ENCODE measurements around the gene ZNF2. TPM values are rescaled to one million over a fixed set of nuclear protein-coding genes. Genes with fewer than 3 reads are reported as not detected.
"Not testable (repeated sequence)": the region's sequence is repeated elsewhere in the genome, so short reads cannot be mapped to it uniquely, and the experiment has no call there.

ZNF2 gene
- total RNA-seq, 1 experiment from 2014 or later: 8.8 TPM

GRCh38 chr2:95174031-95174542 is 8.5 kb downstream of the ZNF2 start:
- Histone ChIP-seq H3K36me3 (peaks cover 9% of the 10 kb centered on the region; the same call in 1 of the 2 replicates), H3K4me1 (no peaks in the 10 kb centered on the region), H3K27ac (no peak overlapping the region), H3K9me3 (replicated peaks) (peaks cover 3% of the 10 kb centered on the region; the same call in 1 of the 2 replicates), H3K27me3 (no peaks in the 10 kb centered on the region), H3K4me3 (no peak overlapping the region)
- DNase-seq: no peak

DNA sequence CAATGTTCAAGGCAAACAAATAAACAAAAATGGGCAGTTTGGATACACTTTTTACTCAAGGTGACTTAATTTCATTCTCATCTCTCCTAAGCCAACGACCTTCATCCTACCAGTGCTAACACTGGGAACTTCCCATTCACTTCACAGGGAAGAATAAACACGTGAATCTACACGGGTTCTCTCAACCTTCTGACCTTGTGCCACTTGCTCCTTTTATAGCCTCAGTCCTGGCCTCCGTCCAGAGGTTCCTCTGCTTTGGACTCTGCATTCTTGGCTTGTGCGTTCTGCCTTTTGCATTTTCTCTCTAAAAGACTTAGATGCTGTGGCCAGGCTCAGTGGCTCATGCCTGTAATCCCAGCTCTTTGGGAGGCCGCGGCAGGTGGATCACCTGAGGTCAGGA is 13.8 kb downstream of the ZNF2 start:
- H3K27me3 ChIP-seq: no peaks in the 10 kb centered on the region
- H3K36me3 ChIP-seq: peaks cover 53% of the 10 kb centered on the region
- no peak for DNase-seq
- peaks cover 2% of the 10 kb centered on the region; the same call in 1 of the 2 replicates for H3K9me3 ChIP-seq (replicated peaks)
- H3K4me1 ChIP-seq: no peaks in the 10 kb centered on the region
- H3K4me3 ChIP-seq: no peak overlapping the region
- no peak overlapping the region for H3K27ac ChIP-seq

DNA sequence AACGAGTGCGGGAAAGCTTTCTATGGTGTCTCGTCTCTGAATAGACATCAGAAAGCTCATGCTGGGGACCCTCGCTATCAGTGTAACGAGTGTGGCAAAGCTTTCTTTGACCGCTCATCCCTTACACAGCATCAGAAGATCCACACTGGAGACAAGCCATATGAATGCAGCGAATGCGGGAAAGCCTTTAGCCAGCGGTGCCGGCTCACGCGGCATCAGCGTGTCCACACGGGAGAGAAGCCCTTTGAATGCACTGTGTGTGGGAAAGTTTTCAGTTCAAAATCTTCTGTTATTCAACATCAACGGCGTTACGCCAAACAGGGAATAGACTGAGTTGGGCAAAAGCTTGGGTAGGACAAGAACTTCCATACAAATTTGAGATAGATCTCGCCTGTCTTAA is 16.2 kb downstream of the ZNF2 start:
- Histone ChIP-seq H3K27me3 (no peaks in the 10 kb centered on the region), H3K4me3 (no peak overlapping the region), H3K4me1 (no peaks in the 10 kb centered on the region), H3K9me3 (replicated peaks) (peaks cover 2% of the 10 kb centered on the region; the same call in 1 of the 2 replicates), H3K36me3 (peaks cover 53% of the 10 kb centered on the region), H3K27ac (no peak overlapping the region)
- DNase-seq: no peak

GRCh38 chr2:95185197-95185596 is 19.6 kb downstream of the ZNF2 start:
- H3K27me3 ChIP-seq: no peaks in the 10 kb centered on the region
- peaks cover under 1% of the 10 kb centered on the region; the same call in 1 of the 2 replicates for H3K9me3 ChIP-seq (replicated peaks)
- no peak overlapping the region for H3K27ac ChIP-seq
- DNase-seq: no peak
- H3K4me3 ChIP-seq: no peak overlapping the region
- no peaks in the 10 kb centered on the region for H3K4me1 ChIP-seq
- peaks cover 34% of the 10 kb centered on the region for H3K36me3 ChIP-seq

DNA sequence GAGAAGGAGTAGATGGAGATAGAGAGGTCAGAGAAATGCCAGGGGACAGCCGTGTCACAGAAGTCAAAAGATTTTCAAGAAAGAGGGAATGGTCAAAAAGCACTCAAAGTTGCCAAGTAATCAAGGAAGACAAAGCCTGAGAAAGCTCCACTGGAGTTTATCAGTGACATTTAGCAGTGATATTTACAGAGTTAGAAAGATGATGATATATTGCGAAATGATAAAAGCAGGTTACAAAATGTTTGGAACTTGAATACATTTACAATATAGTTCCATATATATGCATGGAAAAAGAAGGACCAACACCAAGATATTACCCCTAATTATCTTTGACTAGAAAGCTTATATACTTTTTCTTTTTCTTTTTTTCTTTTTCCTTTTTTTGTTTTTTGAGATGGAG is 20.4 kb downstream of the ZNF2 start:
- Histone ChIP-seq H3K36me3 (peaks cover 26% of the 10 kb centered on the region), H3K27ac (no peak overlapping the region), H3K9me3 (replicated peaks) (no peaks in the 10 kb centered on the region; the same call in 1 of the 2 replicates), H3K4me3 (no peak overlapping the region), H3K4me1 (no peaks in the 10 kb centered on the region), H3K27me3 (no peaks in the 10 kb centered on the region)
- DNase-seq: no peak

- H3K4me3 ChIP-seq; H3K27ac ChIP-seq; H3K36me3 ChIP-seq; H3K9me3 ChIP-seq (replicated peaks); H3K27me3 ChIP-seq; H3K4me1 ChIP-seq: not testable (repeated sequence)
- peak; percentile 23 to 37 for DNase-seq
Measured at GRCh38 chr2:95192956-95193355, 27.3 kb downstream of the ZNF2 start.

GRCh38 chr2:95203911-95204310 is 38.3 kb downstream of the ZNF2 start:
- H3K4me1 ChIP-seq: no peaks in the 10 kb centered on the region
- no peak overlapping the region for H3K4me3 ChIP-seq
- H3K9me3 ChIP-seq (replicated peaks): peaks cover 8% of the 10 kb centered on the region
- H3K27ac ChIP-seq: no peak overlapping the region
- no peaks in the 10 kb centered on the region for H3K27me3 ChIP-seq
- DNase-seq: no peak
- peaks cover 2% of the 10 kb centered on the region; the same call in 1 of the 2 replicates for H3K36me3 ChIP-seq

DNA sequence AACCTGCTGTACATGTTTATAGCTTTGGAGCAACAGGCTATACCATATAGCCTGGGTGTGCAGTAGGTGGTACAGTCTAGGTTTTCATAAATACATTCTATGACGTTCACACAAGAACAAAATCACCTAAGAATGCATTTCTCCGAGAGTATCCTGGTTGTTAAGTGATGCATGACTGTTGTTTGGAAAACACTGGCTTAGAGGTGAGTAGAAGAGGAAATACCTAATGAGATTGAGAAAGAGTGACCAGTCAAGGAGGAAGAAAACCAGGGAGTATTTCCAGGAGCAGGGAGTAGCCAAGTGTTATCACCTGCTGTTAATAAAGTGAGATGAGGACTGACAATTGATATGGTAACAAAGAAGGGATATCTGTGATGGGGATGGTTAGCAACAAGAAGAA is 38.8 kb downstream of the ZNF2 start:
- Histone ChIP-seq H3K9me3 (replicated peaks) (peaks cover 8% of the 10 kb centered on the region), H3K4me3 (no peak overlapping the region), H3K27ac (no peak overlapping the region), H3K27me3 (no peaks in the 10 kb centered on the region), H3K4me1 (no peaks in the 10 kb centered on the region), H3K36me3 (peaks cover 6% of the 10 kb centered on the region)
- no peak for DNase-seq

DNA sequence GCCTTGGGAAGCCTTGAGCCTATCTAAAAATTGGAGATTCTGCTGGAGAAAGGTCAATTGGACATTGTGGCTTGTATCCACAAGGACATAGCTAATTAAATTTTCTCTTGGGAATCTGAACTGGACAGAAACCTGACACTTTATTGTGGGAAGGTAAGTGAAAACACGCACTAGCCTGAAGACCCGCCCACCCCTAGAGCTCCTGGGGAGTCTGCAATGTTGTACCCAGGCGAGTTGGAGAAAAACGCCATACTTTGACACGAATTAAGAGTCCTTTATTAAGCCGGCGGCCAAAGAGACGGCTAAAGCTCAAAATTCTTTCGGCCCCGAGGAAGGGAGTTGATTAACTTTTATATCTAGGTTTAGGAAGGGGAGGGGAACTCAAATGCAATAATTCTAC is 40.5 kb downstream of the ZNF2 start:
- Histone ChIP-seq H3K4me3 (no peak overlapping the region; the same call in 1 of the 2 replicates), H3K27me3 (no peaks in the 10 kb centered on the region), H3K4me1 (no peaks in the 10 kb centered on the region), H3K27ac (no peak overlapping the region), H3K36me3 (peaks cover 12% of the 10 kb centered on the region), H3K9me3 (replicated peaks) (peaks cover 8% of the 10 kb centered on the region)
- no peak for DNase-seq

GRCh38 chr2:95207111-95207961 is 41.7 kb downstream of the ZNF2 start, which contains the start of gene ZNF892:
TSS of gene ZNF892 (plus strand) at chr2:95207521. CDS start at chr2:95207816, 295 bp downstream.
- DNase-seq: peak; percentile 91 to 92
- Histone ChIP-seq H3K4me1 (no peaks in the 10 kb centered on the region), H3K4me3 (peak within 1 kb of the TSS; percentile 78), H3K9me3 (replicated peaks) (peaks cover 8% of the 10 kb centered on the region), H3K36me3 (peaks cover 24% of the 10 kb centered on the region), H3K27me3 (no peaks in the 10 kb centered on the region), H3K27ac (peak within 1 kb of the TSS; percentile 64)

- no peak for DNase-seq
- peaks cover 32% of the 10 kb centered on the region for H3K36me3 ChIP-seq
- peaks cover 11% of the 10 kb centered on the region for H3K9me3 ChIP-seq (replicated peaks)
- no peaks in the 10 kb centered on the region for H3K27me3 ChIP-seq
- H3K4me3 ChIP-seq: peak overlapping the region; percentile 78
- no peak overlapping the region for H3K27ac ChIP-seq
- H3K4me1 ChIP-seq: no peaks in the 10 kb centered on the region
Measured at GRCh38 chr2:95208106-95208505, 42.5 kb downstream of the ZNF2 start.

- peak in 1 of 2 experiments; percentile 10 for DNase-seq
- no peaks in the 10 kb centered on the region for H3K4me1 ChIP-seq
- peaks cover 53% of the 10 kb centered on the region for H3K9me3 ChIP-seq (replicated peaks)
- H3K4me3 ChIP-seq: no peak overlapping the region
- no peaks in the 10 kb centered on the region for H3K27me3 ChIP-seq
- H3K27ac ChIP-seq: no peak overlapping the region
- peaks cover 61% of the 10 kb centered on the region for H3K36me3 ChIP-seq
Measured at GRCh38 chr2:95215018-95215612, 49.5 kb downstream of the ZNF2 start.

- Histone ChIP-seq H3K9me3 (replicated peaks) (peaks cover 39% of the 10 kb centered on the region), H3K27me3 (no peaks in the 10 kb centered on the region), H3K27ac (no peak overlapping the region), H3K4me3 (no peak overlapping the region), H3K36me3 (peaks cover 13% of the 10 kb centered on the region), H3K4me1 (no peaks in the 10 kb centered on the region)
- no peak for DNase-seq
Measured at GRCh38 chr2:95220449-95220848, 54.8 kb downstream of the ZNF2 start.

- no peak overlapping the region for H3K4me3 ChIP-seq
- DNase-seq: no peak
- H3K27me3 ChIP-seq: no peaks in the 10 kb centered on the region
- peaks cover 12% of the 10 kb centered on the region; the same call in 1 of the 2 replicates for H3K9me3 ChIP-seq (replicated peaks)
- H3K27ac ChIP-seq: no peak overlapping the region
- no peaks in the 10 kb centered on the region for H3K4me1 ChIP-seq
- no peaks in the 10 kb centered on the region for H3K36me3 ChIP-seq
Measured at GRCh38 chr2:95225658-95226057, 60.0 kb downstream of the ZNF2 start.

DNA sequence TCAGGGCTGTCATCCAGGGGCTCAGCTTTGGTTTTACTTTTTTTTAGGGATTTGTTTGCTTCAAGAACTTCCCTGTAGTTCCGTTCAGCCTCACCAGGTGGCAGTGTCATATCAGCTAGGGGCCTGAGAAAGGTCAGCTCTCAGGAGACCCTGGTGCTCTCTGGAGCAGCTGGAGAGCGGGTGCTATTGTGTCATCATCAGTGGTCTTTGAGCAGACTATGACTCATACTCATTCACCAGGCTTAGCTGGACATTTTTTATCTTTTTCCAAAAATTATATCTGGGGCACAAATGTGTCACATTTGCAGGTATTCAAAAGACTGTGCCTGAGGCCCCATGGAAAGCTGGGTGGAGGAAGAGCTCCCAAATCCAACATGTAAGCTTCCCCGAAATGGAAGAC is 66.1 kb downstream of the ZNF2 start:
- Histone ChIP-seq H3K4me1 (no peaks in the 10 kb centered on the region), H3K4me3 (no peak overlapping the region), H3K9me3 (replicated peaks) (no peaks in the 10 kb centered on the region), H3K36me3 (no peaks in the 10 kb centered on the region), H3K27me3 (no peaks in the 10 kb centered on the region), H3K27ac (no peak overlapping the region)
- peak; percentile 83 to 86 for DNase-seq

All from SJCRH30 (cell line).